ENCODE measurements around the gene METTL8.

- TF ChIP-seq CTCF (conservative IDR thresholded peaks at IDR 0.05; ENCODE audit: low read length), result no peak
- TF ChIP-seq EZH2phosphoT487 (IDR thresholded peaks at IDR 0.05; ENCODE audit: borderline replicate concordance), result no peak
Observed at GRCh38 chr2:171365778-171366177, 68.0 kb downstream of the METTL8 start.
